HEK293T (cell line): Measurements from ENCODE around the gene FTL.
A peak's percentile ranks its signal among the peaks of the same experiment; 100 is the strongest.

ENCODE experiments used
- ELF4 ChIP-seq: fragments of 450-650 bp; IDR thresholded peaks from 2 replicates; pipeline ENCODE4 v1.6.1; 2017; ENCODE audit warnings: antibody characterized with exemption
- FOXK2 ChIP-seq: fragments of 450-650 bp; IDR thresholded peaks from 2 replicates; pipeline ENCODE4 v1.6.1; 2016; ENCODE audit warnings: mild to moderate bottlenecking
- FOXM1 ChIP-seq: fragments of 450-650 bp; IDR thresholded peaks from 2 replicates; pipeline ENCODE4 v1.6.1; 2017; ENCODE audit warnings: mild to moderate bottlenecking, borderline replicate concordance
- HDGF ChIP-seq: fragments of 450-650 bp; IDR thresholded peaks from 2 replicates; pipeline ENCODE4 v1.6.1; 2017; ENCODE audit warnings: antibody characterized with exemption, borderline replicate concordance
- L3MBTL2 ChIP-seq: fragments of 450-650 bp; conservative IDR thresholded peaks from 2 replicates; pipeline ENCODE4 v1.6.1; 2016; ENCODE audit warnings: mild to moderate bottlenecking
- LEF1 ChIP-seq: fragments of 450-650 bp; IDR thresholded peaks from 2 replicates; pipeline ENCODE4 v1.6.1; 2017; ENCODE audit warnings: mild to moderate bottlenecking, borderline replicate concordance
- PKNOX1 ChIP-seq: fragments of 450-650 bp; IDR thresholded peaks from 2 replicates; pipeline ENCODE4 v1.6.1; 2016
- SP1 ChIP-seq: fragments of 450-650 bp; IDR thresholded peaks from 2 replicates; pipeline ENCODE4 v1.6.1; 2017
- TARDBP ChIP-seq: fragments of 450-650 bp; IDR thresholded peaks from 2 replicates; pipeline ENCODE4 v1.6.1; 2016

DNA sequence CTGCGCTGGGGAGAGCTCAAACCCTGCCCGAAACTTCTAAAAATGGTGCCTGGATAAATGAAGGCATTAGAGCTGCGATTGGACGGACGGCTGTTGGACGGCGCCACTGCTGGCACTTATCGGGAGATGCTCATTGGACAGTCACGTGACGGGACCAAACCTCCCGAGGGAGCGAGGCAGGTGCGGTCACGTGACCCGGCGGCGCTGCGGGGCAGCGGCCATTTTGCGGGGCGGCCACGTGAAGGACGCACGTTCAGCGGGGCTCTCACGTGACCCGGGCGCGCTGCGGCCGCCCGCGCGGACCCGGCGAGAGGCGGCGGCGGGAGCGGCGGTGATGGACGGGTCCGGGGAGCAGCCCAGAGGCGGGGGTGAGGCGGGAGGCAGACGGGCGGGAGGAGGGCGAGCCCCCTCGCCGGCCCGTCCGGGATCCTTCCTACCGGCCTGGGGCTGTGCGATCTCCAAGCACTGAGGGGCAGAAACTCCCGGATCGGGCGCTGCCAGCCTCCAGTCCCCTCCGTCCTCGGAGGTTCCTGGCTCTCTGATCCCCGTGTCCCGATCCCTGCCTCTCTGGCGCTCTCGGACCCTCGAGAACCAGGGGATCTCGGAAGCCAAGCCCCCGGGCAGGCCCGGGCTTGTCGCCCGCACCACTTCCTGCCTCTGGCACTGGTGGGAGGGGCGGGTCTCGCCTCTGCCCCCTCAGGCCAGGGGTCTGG is 10.4 kb upstream of the FTL start, which contains the start of gene BAX:
- TF ChIP-seq ELF4 (no peak), TARDBP (no peak), HDGF (no peak), FOXM1 (no peak), PKNOX1 (peak; percentile 45), SP1 (no peak), LEF1 (no peak), L3MBTL2 (no peak), FOXK2 (no peak)
